Heart right ventricle (tissue), 16 donors: Measurements from ENCODE around the gene STAMBP. TPM values are rescaled to one million over a fixed set of nuclear protein-coding genes. Genes with fewer than 3 reads are reported as not detected.

ENCODE experiments used
- ATAC-seq, 8 donors: fragments of 200-7000 bp; cut with Tn5 transposase; one replicate each; pipeline ENCODE4 v1.9.1; 2020; ENCODE audit warnings: mild to moderate bottlenecking in 8 of 8, moderate library complexity in 8 of 8, moderate number of reproducible peaks in 1 of 8
- DNase-seq, 2 donors: peaks; one replicate each; pipeline ENCODE4 v3.0.0-alpha.2; 2020
- H3K27ac ChIP-seq, 10 donors: fragments of 200-600 bp; sonication (generic) in 2 of 10; one replicate each; pipeline versions ENCODE4 v1.5.0 to v1.8.0; 2020 to 2022; ENCODE audit warnings: mild to moderate bottlenecking in 3 of 10
- H3K27me3 ChIP-seq, 7 donors: fragments of 200-600 bp; one replicate each; pipeline ENCODE4 v1.8.0; 2021 to 2022; ENCODE audit warnings: mild to moderate bottlenecking in 2 of 7
- H3K36me3 ChIP-seq, 9 donors: fragments of 200-600 bp; sonication (generic) in 1 of 9; one replicate each; pipeline versions ENCODE4 v1.5.0 to v1.8.0; 2020 to 2022; ENCODE audit warnings: mild to moderate bottlenecking in 2 of 9
- H3K4me1 ChIP-seq, 9 donors: fragments of 200-600 bp; sonication (generic) in 1 of 9; one replicate each; pipeline versions ENCODE4 v1.5.0 to v1.8.0; 2020 to 2022; ENCODE audit warnings: mild to moderate bottlenecking in 4 of 9
- H3K4me3 ChIP-seq, 10 donors: fragments of 200-600 bp; sonication (generic) in 2 of 10; one replicate each; pipeline versions ENCODE4 v1.5.0 to v1.8.0; 2020 to 2022; ENCODE audit warnings: mild to moderate bottlenecking in 7 of 10, moderate library complexity in 2 of 10
- H3K9me3 ChIP-seq, 11 donors: fragments of 200-600 bp in 10 of 11; sonication (generic) in 2 of 11; one replicate each; pipeline versions ENCODE4 v1.5.0 to v1.8.0; 2013 to 2022; ENCODE audit warnings: mild to moderate bottlenecking in 2 of 11, control low read depth in 1 of 11, moderate library complexity in 1 of 11
- CTCF ChIP-seq, 9 donors: fragments of 200-600 bp; sonication (generic) in 2 of 9; IDR thresholded peaks; one replicate each; pipeline versions ENCODE4 v1.5.0 to v1.8.0; 2021 to 2022; ENCODE audit warnings: antibody characterized with exemption in 9 of 9, mild to moderate bottlenecking in 5 of 9, moderate library complexity in 1 of 9
- WGBS, 2 donors: extraction: QIAGEN DNeasy Blood & Tissue Kit; methylation state at CpG; one replicate each; pipeline ENCODE4 v1.1.7; 2013; ENCODE audit warnings: inconsistent platforms in 1 of 2; 5-methylcytosine and 5-hydroxymethylcytosine counted together
- intact Hi-C, 10 donors: fragments of 100-400 bp; cut with DNase I; formaldehyde crosslinking; loops; one replicate each; pipeline versions ENCODE4 v1.11.1 to v1.14.2; 2022
- polyA plus RNA-seq, 2 donors: library from polyadenylated mRNA; stranded (reverse); fragments of 200-250 nt; gene quantifications; one replicate each; pipeline ENCODE4 v1.2.3, GENCODE V29; 2013
- total RNA-seq, 10 donors: library from RNA; stranded (reverse); fragmentation: NEBNext Ultra II Directional in 3 of 10; extraction: Animal tissue kit (Norgen Biotek cat#: 25700) in 3 of 10; gene quantifications; one replicate each; pipeline versions ENCODE4 v1.2.1 to v1.2.4, GENCODE V29; 2021 to 2023
- donor health status: Arrhythmogenic right ventricular cardiomyopathy.
- donor health status: ischemic (EF 13 %, LVEDD 7.1; RV severe dilation, severe dysfunction).
- donor health status: healthy with polysubstance abuse.
- donor health status: DM: no; HTN: yes; CAD: no.
- donor health status: DM: no; HTN: no; CAD: no.
- donor health status: ischemic (EF 25% LVEDD 6.9; RV normal size, moderate dysfunction).
- donor health status: ischemic (EF 25% LVEDD 5.7; RV mildly dilated, moderate dysfunction).
- donor health status: healthy.
- donor health status: DM: yes; HTN: yes; CAD: no.
- donor health status: Ischemic cardiomyopathy.
- donor health status: ischemic (EF 35%, LVEDD 5.7; RV mildly dilated, moderate dysfunction).
- donor health status: nonischemic (EF 11% LVEDD 7.7; RV severe dilation, severe dysfunction).
- donor health status: DM: yes; HTN: yes; CAD: no.
- donor health status: PGD.
- donor health status: ischemic (EF 29% LVEDD 5.4; RV normal size, mild dysfunction).
- donor health status: nonischemic (EF 23%, LVEDD 6.1; RV moderate dilation, normal function).

STAMBP gene
- total and polyA plus RNA-seq, 12 donors, result 12.1 to 37.5 (median 32.3) TPM

- TF ChIP-seq CTCF (IDR thresholded peaks at IDR 0.05), result no peak
- Histone ChIP-seq H3K36me3 (no peaks in the 10 kb centered on the region), H3K4me3 (no peak within 1 kb of the TSS), H3K9me3 (no peaks in the 10 kb centered on the region), H3K27ac (no peak within 1 kb of the TSS), H3K4me1 (peaks cover 0 to 13% (median 0%) of the 10 kb centered on the region in 9 donors), H3K27me3 (peaks cover 0 to 6% (median 0%) of the 10 kb centered on the region in 7 donors)
- WGBS, 2 donors, result 78 to 82% methylated on average over 15 of the region's 15 CpGs
- DNase-seq, result no peak
- no peak for ATAC-seq
- intact Hi-C loops, result no loop called here
Observed at GRCh38 chr2:73892631-73893329, 64.0 kb downstream of the STAMBP start, which contains the start of gene ACTG2. Gene ACTG2 (plus strand): TSS chr2:73893008. CDS start chr2:73901312, 8,304 bp downstream.

GRCh38 chr2:73893764-73894474 is 65.2 kb downstream of the STAMBP start:
- DNase-seq (no peak), ATAC-seq (no peak)
- H3K4me1 ChIP-seq, result peaks cover 0 to 13% (median 0%) of the 10 kb centered on the region in 9 donors
- no peaks in the 10 kb centered on the region for H3K36me3 ChIP-seq
- TF ChIP-seq CTCF (IDR thresholded peaks at IDR 0.05), result no peak
- no peaks in the 10 kb centered on the region for H3K9me3 ChIP-seq
- no peak overlapping the region for H3K4me3 ChIP-seq
- intact Hi-C loops, result no loop called here
- H3K27ac ChIP-seq, result no peak overlapping the region
- 87 to 93% methylated on average over 9 of the region's 9 CpGs for WGBS, 2 donors
- H3K27me3 ChIP-seq, result peaks cover 0 to 3% (median 0%) of the 10 kb centered on the region in 7 donors

GRCh38 chr2:73894475-73894850 is 65.7 kb downstream of the STAMBP start:
- 93 to 96% methylated on average over 2 of the region's 2 CpGs for WGBS, 2 donors
- DNase-seq (no peak), ATAC-seq (no peak)
- Histone ChIP-seq H3K4me1 (peaks cover 0 to 13% (median 0%) of the 10 kb centered on the region in 9 donors), H3K4me3 (no peak overlapping the region), H3K9me3 (no peaks in the 10 kb centered on the region), H3K27ac (no peak overlapping the region), H3K27me3 (no peaks in the 10 kb centered on the region), H3K36me3 (no peaks in the 10 kb centered on the region)
- intact Hi-C loops, result no loop called here
- no peak for TF ChIP-seq CTCF (IDR thresholded peaks at IDR 0.05)

GRCh38 chr2:73894877-73895276 is 66.1 kb downstream of the STAMBP start:
- TF ChIP-seq CTCF (IDR thresholded peaks at IDR 0.05), result no peak
- WGBS, 2 donors, result 77 to 82% methylated on average over 6 of the region's 6 CpGs
- no peak overlapping the region for H3K4me3 ChIP-seq
- H3K27me3 ChIP-seq, result no peaks in the 10 kb centered on the region
- intact Hi-C loops, result no loop called here
- no peaks in the 10 kb centered on the region for H3K36me3 ChIP-seq
- DNase-seq, result no peak
- ATAC-seq, result no peak
- no peak overlapping the region for H3K27ac ChIP-seq
- H3K9me3 ChIP-seq, result no peaks in the 10 kb centered on the region
- peaks cover 0 to 13% (median 0%) of the 10 kb centered on the region in 9 donors for H3K4me1 ChIP-seq
